ENCODE measurements around the gene ITPK1. TPM values are rescaled to one million over a fixed set of nuclear protein-coding genes. Genes with fewer than 3 reads are reported as not detected.

The ITPK1 gene
- total and polyA plus RNA-seq, 12 donors, result 47.1 to 152 (median 92.7) TPM

DNA sequence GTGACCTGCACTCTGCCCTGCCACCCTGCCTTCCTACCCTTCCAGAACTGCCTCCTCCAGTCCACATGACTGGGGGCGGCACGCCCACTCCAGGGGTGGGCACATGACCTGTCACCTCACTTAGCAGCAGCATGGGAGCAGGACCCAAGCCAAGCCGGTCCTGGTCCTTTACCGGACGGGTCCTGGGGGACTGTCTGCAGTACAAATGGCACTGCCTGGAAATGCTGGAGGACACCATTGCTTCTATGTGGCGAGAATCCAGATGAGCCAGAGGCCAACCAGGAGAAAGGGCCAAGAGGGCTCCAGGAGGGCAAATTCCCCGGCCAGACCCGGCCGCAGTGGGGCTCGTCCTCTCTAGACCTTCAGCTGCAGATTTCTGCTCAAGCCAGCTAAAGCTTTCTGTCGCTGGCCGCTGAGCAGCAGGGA, 33.1 kb downstream of the ITPK1 start:
- WGBS, 2 donors, result 47 to 63% methylated on average over 12 of the region's 12 CpGs
- DNase-seq (peak in 1 of 2 donors; percentile 42), ATAC-seq (peak; percentile 9 to 62 (median 37))
- Histone ChIP-seq H3K4me1 (peaks cover 8 to 75% (median 62%) of the 10 kb centered on the region in 9 donors), H3K9me3 (peaks cover 0 to 5% (median 0%) of the 10 kb centered on the region in 11 donors), H3K27ac (peak overlapping the region in 9 of 10 donors; percentile 20 to 81 (median 58)), H3K4me3 (no peak overlapping the region), H3K27me3 (no peaks in the 10 kb centered on the region), H3K36me3 (peaks cover 0 to 3% (median 0%) of the 10 kb centered on the region in 9 donors)
- no peak for TF ChIP-seq CTCF (IDR thresholded peaks at IDR 0.05)
- intact Hi-C loops (cut with DNase I), result no loop called here

GRCh38 chr14:93081876-93082570, 33.7 kb downstream of the ITPK1 start:
- Histone ChIP-seq H3K36me3 (peaks cover 0 to 3% (median 0%) of the 10 kb centered on the region in 9 donors), H3K4me3 (no peak overlapping the region), H3K9me3 (peaks cover 0 to 5% (median 0%) of the 10 kb centered on the region in 11 donors), H3K27me3 (no peaks in the 10 kb centered on the region), H3K4me1 (peaks cover 8 to 72% (median 59%) of the 10 kb centered on the region in 9 donors), H3K27ac (peak overlapping the region in 8 of 10 donors; percentile 37 to 81 (median 58))
- DNase-seq (no peak), ATAC-seq (peak in 1 of 8 donors; percentile 12)
- intact Hi-C loops (cut with DNase I), result no loop called here
- WGBS, 2 donors, result 85 to 88% methylated on average over 14 of the region's 14 CpGs
- no peak for TF ChIP-seq CTCF (IDR thresholded peaks at IDR 0.05)

DNA sequence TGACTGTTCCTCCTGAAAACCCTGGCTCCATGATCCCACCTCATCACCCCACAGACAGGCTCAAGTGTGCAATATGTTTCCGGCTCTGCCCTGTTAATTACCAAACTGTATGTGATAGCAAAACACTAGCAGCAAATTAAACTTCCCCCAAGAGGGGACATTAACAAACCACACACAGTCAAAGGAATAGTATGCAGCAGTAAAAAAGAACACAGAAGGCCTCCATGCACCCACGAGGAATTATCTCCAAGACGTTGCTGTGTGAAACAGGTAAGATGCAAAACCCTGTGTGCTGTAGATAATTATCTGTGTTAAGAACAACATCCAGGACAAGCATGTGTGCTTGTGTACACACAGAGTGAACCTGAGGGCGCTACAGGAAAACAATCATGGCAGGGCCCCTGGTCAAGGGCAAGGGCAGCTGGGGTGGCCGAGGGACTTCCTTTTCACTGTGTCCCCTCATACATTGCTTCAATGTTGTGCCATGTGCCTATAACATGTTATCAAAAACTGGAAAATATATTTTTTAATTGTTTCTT, 35.8 kb downstream of the ITPK1 start:
- H3K9me3 ChIP-seq, result peaks cover 0 to 5% (median 0%) of the 10 kb centered on the region in 11 donors
- DNase-seq (no peak), ATAC-seq (no peak)
- H3K4me1 ChIP-seq, result peaks cover 8 to 58% (median 43%) of the 10 kb centered on the region in 9 donors
- no peaks in the 10 kb centered on the region for H3K27me3 ChIP-seq
- H3K4me3 ChIP-seq, result no peak overlapping the region
- peaks cover 0 to 3% (median 0%) of the 10 kb centered on the region in 9 donors for H3K36me3 ChIP-seq
- TF ChIP-seq CTCF (IDR thresholded peaks at IDR 0.05), result no peak
- H3K27ac ChIP-seq, result no peak overlapping the region
- WGBS, 2 donors, result 95 to 97% methylated on average over 5 of the region's 5 CpGs
- intact Hi-C loops (cut with DNase I), result no loop called here

GRCh38 chr14:93079321-93079720, 36.4 kb downstream of the ITPK1 start:
- Histone ChIP-seq H3K36me3 (peaks cover 0 to 3% (median 0%) of the 10 kb centered on the region in 9 donors), H3K27ac (peak overlapping the region in 3 of 10 donors; percentile 15 to 31 (median 17)), H3K9me3 (peaks cover 0 to 2% (median 0%) of the 10 kb centered on the region in 11 donors), H3K4me3 (no peak overlapping the region), H3K4me1 (peaks cover 13 to 63% (median 49%) of the 10 kb centered on the region in 9 donors), H3K27me3 (no peaks in the 10 kb centered on the region)
- 88 to 94% methylated on average over 9 of the region's 9 CpGs for WGBS, 2 donors
- no peak for ATAC-seq
- no peak for TF ChIP-seq CTCF (IDR thresholded peaks at IDR 0.05)
- intact Hi-C loops (cut with DNase I), result no loop called here
- DNase-seq, result no peak

All from heart right ventricle (tissue), 16 donors.